Measurements from ENCODE around the gene TBCA.

TBCA gene

DNA sequence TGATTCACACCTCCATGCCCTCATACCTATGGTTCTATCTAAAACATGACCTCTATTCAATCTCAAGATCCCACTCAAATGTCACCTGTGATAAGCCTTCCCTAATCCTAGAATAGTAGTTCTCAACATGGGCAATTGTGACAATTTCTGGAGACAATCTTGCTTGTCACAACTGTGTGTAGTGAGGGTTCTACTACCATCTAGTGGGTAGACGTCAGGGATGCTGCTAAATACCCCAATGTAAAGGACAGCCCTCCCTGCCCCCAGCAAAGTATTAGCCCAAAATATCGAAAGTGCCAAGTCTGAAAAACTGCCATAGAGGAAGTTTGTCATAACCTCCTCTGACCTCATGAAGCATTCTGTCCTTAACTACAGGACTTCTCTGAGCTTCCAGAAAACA, 32.0 kb downstream of the TBCA start:
- H3K27me3 ChIP-seq (ENCODE audit: control insufficient read depth, insufficient read depth, low read length) = no peaks in the 10 kb centered on the region
- H3K36me3 ChIP-seq (ENCODE audit: control insufficient read depth, insufficient read depth, low read length) = 0 out of 2 replicates have a peak, but pooled peaks cover 2% of the 10 kb centered on the region
- no peak overlapping the region for H3K27ac ChIP-seq (ENCODE audit: low read depth, low read length)
- H3K4me3 ChIP-seq (ENCODE audit: low read depth, low read length) = no peak overlapping the region
- no peaks in the 10 kb centered on the region for H3K9me3 ChIP-seq (ENCODE audit: control insufficient read depth, insufficient read depth, low read length)
- no peak overlapping the region for H3K9ac ChIP-seq (ENCODE audit: low read depth, low read length)
- H3K4me1 ChIP-seq (ENCODE audit: control insufficient read depth, insufficient read depth, low read length) = peaks cover 39% of the 10 kb centered on the region

- no peak overlapping the region for H3K4me3 ChIP-seq (ENCODE audit: low read depth, low read length)
- H3K36me3 ChIP-seq (ENCODE audit: control insufficient read depth, insufficient read depth, low read length) = 0 out of 2 replicates have a peak, but pooled peaks cover 2% of the 10 kb centered on the region
- H3K27ac ChIP-seq (ENCODE audit: low read depth, low read length) = no peak overlapping the region
- no peak overlapping the region for H3K9ac ChIP-seq (ENCODE audit: low read depth, low read length)
- no peaks in the 10 kb centered on the region for H3K27me3 ChIP-seq (ENCODE audit: control insufficient read depth, insufficient read depth, low read length)
- H3K4me1 ChIP-seq (ENCODE audit: control insufficient read depth, insufficient read depth, low read length) = peaks cover 30% of the 10 kb centered on the region
- H3K9me3 ChIP-seq (ENCODE audit: control insufficient read depth, insufficient read depth, low read length) = no peaks in the 10 kb centered on the region
Observed at GRCh38 chr5:77743181-77743580, 33.0 kb downstream of the TBCA start.

DNA sequence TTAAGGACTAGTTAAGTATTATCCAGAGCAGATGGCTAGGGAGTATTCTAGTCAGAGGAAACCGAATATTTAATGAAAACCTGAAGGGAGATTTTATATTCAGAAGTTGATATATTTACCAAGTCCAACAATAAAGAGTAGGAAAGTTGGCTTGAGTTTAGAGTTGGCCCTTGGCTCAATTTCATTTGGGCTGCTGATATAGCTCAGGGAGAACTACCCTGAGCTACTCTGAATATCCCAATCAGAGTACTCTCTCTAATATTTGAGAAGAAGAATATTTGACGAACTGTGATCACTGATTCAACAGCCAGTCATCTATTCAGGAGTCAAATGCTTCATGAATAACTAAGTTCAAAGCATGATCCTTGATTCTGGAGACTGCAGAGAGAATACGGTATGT, 34.5 kb downstream of the TBCA start:
- Histone ChIP-seq H3K4me3 (ENCODE audit: low read depth, low read length) (no peak overlapping the region), H3K9me3 (ENCODE audit: control insufficient read depth, insufficient read depth, low read length) (no peaks in the 10 kb centered on the region), H3K36me3 (ENCODE audit: control insufficient read depth, insufficient read depth, low read length) (0 out of 2 replicates have a peak, but pooled peaks cover 2% of the 10 kb centered on the region), H3K27ac (ENCODE audit: low read depth, low read length) (no peak overlapping the region), H3K27me3 (ENCODE audit: control insufficient read depth, insufficient read depth, low read length) (no peaks in the 10 kb centered on the region), H3K9ac (ENCODE audit: low read depth, low read length) (no peak overlapping the region), H3K4me1 (ENCODE audit: control insufficient read depth, insufficient read depth, low read length) (peaks cover 15% of the 10 kb centered on the region)

DNA sequence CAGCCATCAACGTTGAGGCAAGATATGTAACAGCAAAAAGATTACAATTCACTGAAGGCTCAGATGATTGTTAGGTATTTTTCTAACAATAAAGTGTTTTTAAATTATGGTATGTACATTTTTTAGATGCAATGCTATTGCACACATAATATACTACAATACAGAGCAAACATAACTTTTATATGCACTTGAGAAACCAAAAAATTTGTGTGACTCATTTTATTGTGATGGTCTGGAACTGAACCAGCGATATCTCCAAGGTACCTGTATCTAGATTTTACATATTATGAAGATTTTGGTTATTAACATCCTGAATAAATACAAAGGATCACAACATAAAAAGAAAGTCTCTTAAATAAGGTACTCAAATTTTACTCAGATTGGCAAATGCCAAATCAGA, 41.3 kb downstream of the TBCA start:
- Histone ChIP-seq H3K4me3 (ENCODE audit: low read depth, low read length) (no peak overlapping the region), H3K27ac (ENCODE audit: low read depth, low read length) (no peak overlapping the region), H3K4me1 (ENCODE audit: control insufficient read depth, insufficient read depth, low read length) (peaks cover 16% of the 10 kb centered on the region), H3K36me3 (ENCODE audit: control insufficient read depth, insufficient read depth, low read length) (no peaks in the 10 kb centered on the region), H3K27me3 (ENCODE audit: control insufficient read depth, insufficient read depth, low read length) (no peaks in the 10 kb centered on the region), H3K9me3 (ENCODE audit: control insufficient read depth, insufficient read depth, low read length) (no peaks in the 10 kb centered on the region), H3K9ac (ENCODE audit: low read depth, low read length) (no peak overlapping the region)

- no peak overlapping the region for H3K27ac ChIP-seq (ENCODE audit: low read depth, low read length)
- no peaks in the 10 kb centered on the region; the same call in 1 of the 2 replicates for H3K36me3 ChIP-seq (ENCODE audit: control insufficient read depth, insufficient read depth, low read length)
- H3K4me3 ChIP-seq (ENCODE audit: low read depth, low read length) = no peak overlapping the region
- no peaks in the 10 kb centered on the region for H3K27me3 ChIP-seq (ENCODE audit: control insufficient read depth, insufficient read depth, low read length)
- H3K4me1 ChIP-seq (ENCODE audit: control insufficient read depth, insufficient read depth, low read length) = peaks cover 16% of the 10 kb centered on the region
- H3K9me3 ChIP-seq (ENCODE audit: control insufficient read depth, insufficient read depth, low read length) = no peaks in the 10 kb centered on the region
- no peak overlapping the region for H3K9ac ChIP-seq (ENCODE audit: low read depth, low read length)
Observed at GRCh38 chr5:77733130-77733529, 43.0 kb downstream of the TBCA start.

DNA sequence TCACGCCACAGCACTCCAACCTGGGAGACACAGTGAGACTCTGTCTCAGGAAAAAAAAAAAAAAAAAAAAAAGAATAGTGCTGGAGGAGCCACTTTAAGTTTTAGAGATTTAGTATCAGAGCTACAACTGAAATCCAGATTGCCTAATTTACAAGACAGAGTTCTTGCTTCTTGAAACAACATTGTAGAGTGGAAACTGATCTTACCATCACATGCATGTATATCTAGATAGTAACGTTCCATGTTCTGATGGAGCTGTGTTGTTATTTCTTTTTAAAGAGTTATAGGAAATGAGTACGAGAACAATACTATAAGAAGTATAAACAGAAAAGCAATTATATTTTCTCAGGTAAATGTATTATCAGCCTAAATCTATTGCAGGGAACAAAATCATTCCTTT, 48.9 kb downstream of the TBCA start:
- no peaks in the 10 kb centered on the region for H3K9me3 ChIP-seq (ENCODE audit: control insufficient read depth, insufficient read depth, low read length)
- H3K9ac ChIP-seq (ENCODE audit: low read depth, low read length) = no peak overlapping the region
- no peak overlapping the region for H3K27ac ChIP-seq (ENCODE audit: low read depth, low read length)
- H3K4me1 ChIP-seq (ENCODE audit: control insufficient read depth, insufficient read depth, low read length) = no peaks in the 10 kb centered on the region
- peaks cover 5% of the 10 kb centered on the region; the same call in 1 of the 2 replicates for H3K36me3 ChIP-seq (ENCODE audit: control insufficient read depth, insufficient read depth, low read length)
- no peaks in the 10 kb centered on the region for H3K27me3 ChIP-seq (ENCODE audit: control insufficient read depth, insufficient read depth, low read length)
- H3K4me3 ChIP-seq (ENCODE audit: low read depth, low read length) = no peak overlapping the region

DNA sequence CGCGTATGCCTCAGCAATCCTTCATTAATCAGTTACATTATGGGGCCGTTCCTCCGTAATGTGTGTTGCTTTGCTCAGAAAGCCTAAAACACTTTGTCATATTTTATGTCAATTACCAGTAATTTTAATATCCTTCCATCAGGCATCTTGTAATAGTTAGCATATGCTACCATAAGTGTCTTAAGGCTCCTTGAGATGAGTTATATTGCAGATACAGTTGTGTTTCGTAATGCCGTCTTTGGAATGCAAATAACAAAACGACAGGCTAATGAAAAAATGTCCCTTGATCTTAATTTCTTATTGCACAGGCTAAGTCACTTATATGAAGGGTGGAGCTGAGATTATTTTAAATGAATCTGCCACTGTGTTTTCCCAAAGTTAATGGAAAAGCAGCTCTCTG, 50.5 kb downstream of the TBCA start:
- Histone ChIP-seq H3K36me3 (ENCODE audit: control insufficient read depth, insufficient read depth, low read length) (peaks cover 5% of the 10 kb centered on the region; the same call in 1 of the 2 replicates), H3K9ac (ENCODE audit: low read depth, low read length) (no peak overlapping the region), H3K4me1 (ENCODE audit: control insufficient read depth, insufficient read depth, low read length) (no peaks in the 10 kb centered on the region), H3K27ac (ENCODE audit: low read depth, low read length) (no peak overlapping the region), H3K4me3 (ENCODE audit: low read depth, low read length) (no peak overlapping the region), H3K9me3 (ENCODE audit: control insufficient read depth, insufficient read depth, low read length) (no peaks in the 10 kb centered on the region), H3K27me3 (ENCODE audit: control insufficient read depth, insufficient read depth, low read length) (no peaks in the 10 kb centered on the region)

DNA sequence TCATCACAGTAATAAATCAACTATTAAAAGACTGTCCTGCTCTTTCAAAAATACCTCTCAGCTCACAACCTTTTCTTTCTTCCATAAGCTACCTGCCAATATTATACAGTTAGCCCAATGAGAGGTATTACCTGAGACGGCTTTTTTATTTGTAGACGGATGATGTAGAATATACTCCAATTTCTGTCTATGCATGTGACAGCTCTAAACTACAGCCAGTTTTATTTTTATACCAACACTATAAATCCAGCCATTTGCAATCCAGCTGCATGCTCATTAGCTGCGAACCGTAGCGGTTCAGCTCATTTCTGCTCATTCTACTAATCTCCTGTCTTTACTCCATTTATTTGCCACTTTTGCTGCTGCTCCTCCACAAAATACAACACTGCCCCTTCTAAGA, 51.2 kb downstream of the TBCA start:
- Histone ChIP-seq H3K27ac (ENCODE audit: low read depth, low read length) (no peak overlapping the region), H3K27me3 (ENCODE audit: control insufficient read depth, insufficient read depth, low read length) (no peaks in the 10 kb centered on the region), H3K36me3 (ENCODE audit: control insufficient read depth, insufficient read depth, low read length) (peaks cover 5% of the 10 kb centered on the region; the same call in 1 of the 2 replicates), H3K9me3 (ENCODE audit: control insufficient read depth, insufficient read depth, low read length) (no peaks in the 10 kb centered on the region), H3K9ac (ENCODE audit: low read depth, low read length) (no peak overlapping the region), H3K4me1 (ENCODE audit: control insufficient read depth, insufficient read depth, low read length) (no peaks in the 10 kb centered on the region), H3K4me3 (ENCODE audit: low read depth, low read length) (no peak overlapping the region)

- Histone ChIP-seq H3K9ac (ENCODE audit: low read depth, low read length) (no peak overlapping the region), H3K27ac (ENCODE audit: low read depth, low read length) (no peak overlapping the region), H3K27me3 (ENCODE audit: control insufficient read depth, insufficient read depth, low read length) (no peaks in the 10 kb centered on the region), H3K9me3 (ENCODE audit: control insufficient read depth, insufficient read depth, low read length) (no peaks in the 10 kb centered on the region), H3K4me1 (ENCODE audit: control insufficient read depth, insufficient read depth, low read length) (no peaks in the 10 kb centered on the region), H3K36me3 (ENCODE audit: control insufficient read depth, insufficient read depth, low read length) (no peaks in the 10 kb centered on the region), H3K4me3 (ENCODE audit: low read depth, low read length) (no peak overlapping the region)
Observed at GRCh38 chr5:77719666-77720363, 56.3 kb downstream of the TBCA start.

GRCh38 chr5:77718934-77719610, 57.1 kb downstream of the TBCA start:
- Histone ChIP-seq H3K4me1 (ENCODE audit: control insufficient read depth, insufficient read depth, low read length) (no peaks in the 10 kb centered on the region), H3K36me3 (ENCODE audit: control insufficient read depth, insufficient read depth, low read length) (no peaks in the 10 kb centered on the region), H3K4me3 (ENCODE audit: low read depth, low read length) (no peak overlapping the region), H3K27me3 (ENCODE audit: control insufficient read depth, insufficient read depth, low read length) (no peaks in the 10 kb centered on the region), H3K9ac (ENCODE audit: low read depth, low read length) (no peak overlapping the region), H3K9me3 (ENCODE audit: control insufficient read depth, insufficient read depth, low read length) (no peaks in the 10 kb centered on the region), H3K27ac (ENCODE audit: low read depth, low read length) (no peak overlapping the region)

- Histone ChIP-seq H3K36me3 (ENCODE audit: control insufficient read depth, insufficient read depth, low read length) (peaks cover 29% of the 10 kb centered on the region), H3K4me3 (ENCODE audit: low read depth, low read length) (no peak overlapping the region), H3K27me3 (ENCODE audit: control insufficient read depth, insufficient read depth, low read length) (no peaks in the 10 kb centered on the region), H3K9ac (ENCODE audit: low read depth, low read length) (no peak overlapping the region), H3K27ac (ENCODE audit: low read depth, low read length) (no peak overlapping the region), H3K9me3 (ENCODE audit: control insufficient read depth, insufficient read depth, low read length) (no peaks in the 10 kb centered on the region), H3K4me1 (ENCODE audit: control insufficient read depth, insufficient read depth, low read length) (no peaks in the 10 kb centered on the region)
Observed at GRCh38 chr5:77709993-77710685, 66.0 kb downstream of the TBCA start.
